HG02938 (cell line): Measurements from ENCODE around the gene ACE2.

Experiments
- ATAC-seq: cut with Tn5 transposase; IDR thresholded peaks from one replicate; pipeline ENCODE4 v1.9.1; 2021; ENCODE audit warnings: mild to moderate bottlenecking, moderate library complexity; ENCODE audit not compliant: unreplicated experiment

The ACE2 gene

GRCh38 chrX:15512401-15512965 is 88.3 kb downstream of the ACE2 start:
- ATAC-seq: no peak

DNA sequence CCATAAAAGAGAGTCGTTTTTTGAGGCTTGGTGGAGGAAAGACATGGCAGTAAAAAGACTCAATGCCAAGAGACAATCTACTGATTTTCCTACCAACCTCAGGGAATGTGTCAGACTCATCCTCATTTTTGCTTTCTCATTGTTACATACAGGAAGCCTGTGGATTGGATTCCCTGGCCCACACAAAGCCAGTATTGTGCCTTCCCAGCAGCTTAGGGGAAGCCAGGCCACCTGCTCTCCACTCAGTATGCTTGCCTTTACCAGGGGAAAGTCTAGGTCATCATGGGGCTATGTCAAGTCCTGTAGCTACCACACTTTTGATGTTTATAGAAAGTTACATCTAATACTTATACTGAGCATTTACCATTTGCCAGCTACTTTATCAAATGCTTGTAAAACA is 89.2 kb downstream of the ACE2 start:
- ATAC-seq: no peak
